HepG2 (cell line): Measurements from ENCODE around the gene POLDIP3. TPM values are rescaled to one million over a fixed set of nuclear protein-coding genes. Genes with fewer than 3 reads are reported as not detected.

Experiments used
- ARID3A ChIP-seq: IDR thresholded peaks from 2 replicates; pipeline ENCODE4 v1.6.1; 2012; ENCODE audit warnings: low read depth, low read length, improper control_type of control experiment
- ATF3 ChIP-seq: sonication (generic); formaldehyde crosslinking; IDR thresholded peaks from 2 replicates; pipeline ENCODE4 v1.4.0; 2020; ENCODE audit warnings: missing genetic modification reagents
- HOXA3 ChIP-seq: sonication (generic); formaldehyde crosslinking; IDR thresholded peaks from 2 replicates; pipeline ENCODE4 v1.5.0; 2020; ENCODE audit warnings: missing genetic modification reagents
- HOXA7 ChIP-seq: sonication (generic); formaldehyde crosslinking; IDR thresholded peaks from 2 replicates; pipeline ENCODE4 v1.8.1; 2022; ENCODE audit warnings: mild to moderate bottlenecking, missing genetic modification reagents, moderate library complexity
- MXI1 ChIP-seq: IDR thresholded peaks from 3 replicates; pipeline ENCODE4 v1.6.1; 2012; ENCODE audit warnings: low read depth, low read length, inconsistent platforms, borderline replicate concordance
- NCOA2 ChIP-seq: sonication (generic); formaldehyde crosslinking; IDR thresholded peaks from 2 replicates; pipeline ENCODE4 v1.8.0; 2022; ENCODE audit warnings: inconsistent platforms
- PITX1 ChIP-seq: sonication (generic); formaldehyde crosslinking; IDR thresholded peaks from 2 replicates; pipeline ENCODE4 v1.5.1; 2020; ENCODE audit warnings: mild to moderate bottlenecking, missing genetic modification reagents
- SSRP1 ChIP-seq: IDR thresholded peaks from 2 replicates; pipeline ENCODE4 v1.6.1; 2016; ENCODE audit warnings: control low read depth
- TBX3 ChIP-seq: fragments of 450-650 bp; IDR thresholded peaks from 2 replicates; pipeline ENCODE4 v1.6.1; 2017; ENCODE audit warnings: antibody characterized with exemption, mild to moderate bottlenecking, inconsistent platforms, borderline replicate concordance
- TFDP1 ChIP-seq: IDR thresholded peaks from 2 replicates; pipeline ENCODE4 v1.6.1; 2016; ENCODE audit warnings: missing compliant biosample characterization, missing genetic modification reagents, borderline replicate concordance
- ZBTB10 ChIP-seq: sonication (generic); formaldehyde crosslinking; IDR thresholded peaks from 2 replicates; pipeline ENCODE4 v1.4.0; 2020; ENCODE audit warnings: missing genetic modification reagents, borderline replicate concordance
- ZNF335 ChIP-seq: sonication (generic); formaldehyde crosslinking; IDR thresholded peaks from 2 replicates; pipeline ENCODE4 v1.4.0; 2020; ENCODE audit warnings: missing genetic modification reagents
- ZNF556 ChIP-seq: sonication (generic); formaldehyde crosslinking; IDR thresholded peaks from 2 replicates; pipeline ENCODE4 v1.4.0; 2020; ENCODE audit warnings: mild to moderate bottlenecking, missing genetic modification reagents, borderline replicate concordance
- ZNF562 ChIP-seq: sonication (generic); formaldehyde crosslinking; IDR thresholded peaks from 2 replicates; pipeline ENCODE4 v1.8.0; 2022; ENCODE audit warnings: missing genetic modification reagents, borderline replicate concordance
- ZNF607 ChIP-seq: sonication (generic); formaldehyde crosslinking; IDR thresholded peaks from 2 replicates; pipeline ENCODE4 v1.5.1; 2020; ENCODE audit warnings: missing genetic modification reagents, mild to moderate bottlenecking, borderline replicate concordance
- ZNF720 ChIP-seq: sonication (generic); formaldehyde crosslinking; IDR thresholded peaks from 2 replicates; pipeline ENCODE4 v1.4.0; 2020; ENCODE audit warnings: missing genetic modification reagents
- ZNF790 ChIP-seq: sonication (generic); formaldehyde crosslinking; IDR thresholded peaks from 2 replicates; pipeline ENCODE4 v1.8.0; 2022; ENCODE audit warnings: missing genetic modification reagents, mild to moderate bottlenecking, borderline replicate concordance
- polyA plus RNA-seq, 8 experiments: library from polyadenylated mRNA; depleted of rRNA in 3 of 8; stranded (reverse) in 7 of 8; unstranded in 1 of 8; fragments of >200 nt; fragmentation: Illumina TruSeq in 4 of 8; extraction: Trizol in 4 of 8; gene quantifications; 2 replicates each; pipeline versions ENCODE4 v1.2.1 to v1.2.3, GENCODE V29; 2011 to 2016; ENCODE audit warnings: low read depth in 4 of 8, missing spikeins in 1 of 8, mixed read lengths in 1 of 8; ENCODE audit not compliant: insufficient read depth in 1 of 8
- total RNA-seq, 5 experiments: library from RNA; depleted of rRNA; stranded (reverse); fragments of >200 nt; fragmentation: Illumina TruSeq; extraction: Trizol; gene quantifications; 2 replicates each; pipeline ENCODE4 v1.2.3, GENCODE V29; 2016; ENCODE audit warnings: low read depth in 1 of 5
- TF ChIP-seq, protein P1 (sequence below): sonication (generic); formaldehyde crosslinking; IDR thresholded peaks from 2 replicates; pipeline ENCODE4 v1.9.0; 2021; ENCODE audit warnings: missing genetic modification reagents, mild to moderate bottlenecking, borderline replicate concordance
- TF ChIP-seq, protein P2 (sequence below): sonication (generic); formaldehyde crosslinking; IDR thresholded peaks from 2 replicates; pipeline ENCODE4 v1.4.0; 2020; ENCODE audit warnings: missing genetic modification reagents

Gene POLDIP3
- total and polyA plus RNA-seq, 2 of the 13 experiments (the other 11 are each of a cell fraction or from before 2014, with no cell fraction given): 45.8 to 47.4 TPM

DNA sequence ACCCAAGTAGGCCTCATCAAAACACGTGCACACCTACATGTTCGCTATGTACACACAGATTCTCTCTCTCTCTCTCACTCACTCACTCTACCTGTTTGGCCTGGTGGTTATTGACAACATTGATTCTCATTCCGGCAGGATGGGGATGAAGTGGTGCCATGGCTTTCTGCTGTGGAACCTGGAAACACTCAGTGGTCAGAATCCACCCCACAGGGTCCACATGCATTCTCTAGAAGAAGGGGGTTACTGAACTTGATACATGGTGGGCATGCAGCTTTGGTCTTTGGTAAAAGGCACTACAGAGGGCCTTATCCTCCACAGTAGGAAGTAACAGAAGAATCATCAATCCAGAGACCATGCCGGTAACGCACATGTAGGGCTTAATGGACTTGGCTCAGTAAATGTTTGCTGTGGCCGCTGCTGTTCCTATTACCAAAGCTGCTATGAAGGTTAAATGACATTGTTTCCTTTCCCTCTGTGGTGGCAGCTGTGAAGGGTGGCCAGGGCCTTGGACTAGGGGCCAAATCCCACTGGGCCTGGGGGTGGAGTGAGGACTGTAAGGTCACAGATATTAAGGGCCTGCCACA is 12.7 kb downstream of the POLDIP3 start (continued):
- TF ChIP-seq, protein P1, sequence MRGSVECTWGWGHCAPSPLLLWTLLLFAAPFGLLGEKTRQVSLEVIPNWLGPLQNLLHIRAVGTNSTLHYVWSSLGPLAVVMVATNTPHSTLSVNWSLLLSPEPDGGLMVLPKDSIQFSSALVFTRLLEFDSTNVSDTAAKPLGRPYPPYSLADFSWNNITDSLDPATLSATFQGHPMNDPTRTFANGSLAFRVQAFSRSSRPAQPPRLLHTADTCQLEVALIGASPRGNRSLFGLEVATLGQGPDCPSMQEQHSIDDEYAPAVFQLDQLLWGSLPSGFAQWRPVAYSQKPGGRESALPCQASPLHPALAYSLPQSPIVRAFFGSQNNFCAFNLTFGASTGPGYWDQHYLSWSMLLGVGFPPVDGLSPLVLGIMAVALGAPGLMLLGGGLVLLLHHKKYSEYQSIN (CRISPR knock-in tag): no peak
- TF ChIP-seq ZNF607 (CRISPR knock-in tag) (0 out of 2 replicates have a peak, but pooled peaks have one; percentile 24), HOXA3 (CRISPR knock-in tag) (peak; percentile 27; the same call in 1 of the 2 replicates), NCOA2 (CRISPR knock-in tag) (peak; percentile 65), ARID3A (0 out of 2 replicates have a peak, but pooled peaks have one; percentile 40), TFDP1 (CRISPR knock-in tag) (peak; percentile 5; the same call in 1 of the 2 replicates), ATF3 (CRISPR knock-in tag) (no peak), ZNF790 (CRISPR knock-in tag) (no peak), ZNF556 (CRISPR knock-in tag) (peak; percentile 56; the same call in 1 of the 2 replicates), ZNF562 (CRISPR knock-in tag) (no peak), ZNF335 (no peak), MXI1 (peak; percentile 59; the same call in 1 of the 3 replicates), ZBTB10 (no peak), ZNF720 (CRISPR knock-in tag) (no peak), SSRP1 (0 out of 2 replicates have a peak, but pooled peaks have one; percentile 70), TBX3 (no peak), PITX1 (CRISPR knock-in tag) (peak; percentile 75), HOXA7 (CRISPR knock-in tag) (no peak)
- TF ChIP-seq, protein P2, sequence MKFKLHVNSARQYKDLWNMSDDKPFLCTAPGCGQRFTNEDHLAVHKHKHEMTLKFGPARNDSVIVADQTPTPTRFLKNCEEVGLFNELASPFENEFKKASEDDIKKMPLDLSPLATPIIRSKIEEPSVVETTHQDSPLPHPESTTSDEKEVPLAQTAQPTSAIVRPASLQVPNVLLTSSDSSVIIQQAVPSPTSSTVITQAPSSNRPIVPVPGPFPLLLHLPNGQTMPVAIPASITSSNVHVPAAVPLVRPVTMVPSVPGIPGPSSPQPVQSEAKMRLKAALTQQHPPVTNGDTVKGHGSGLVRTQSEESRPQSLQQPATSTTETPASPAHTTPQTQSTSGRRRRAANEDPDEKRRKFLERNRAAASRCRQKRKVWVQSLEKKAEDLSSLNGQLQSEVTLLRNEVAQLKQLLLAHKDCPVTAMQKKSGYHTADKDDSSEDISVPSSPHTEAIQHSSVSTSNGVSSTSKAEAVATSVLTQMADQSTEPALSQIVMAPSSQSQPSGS (CRISPR knock-in tag): 0 out of 2 replicates have a peak, but pooled peaks have one; percentile 29
